Osteoblast (primary cell): Measurements from ENCODE around the gene MAN2B2. TPM values are rescaled to one million over a fixed set of nuclear protein-coding genes. Genes with fewer than 3 reads are reported as not detected.

ENCODE experiments used
- DNase-seq: peaks from one replicate; pipeline ENCODE4 v3.0.0; 2011; ENCODE audit warnings: low spot score, mixed read lengths; ENCODE audit not compliant: insufficient read length; ENCODE audit errors: missing footprints
- H2AFZ ChIP-seq: 2 replicates; pipeline ENCODE4 v1.6.0; 2011; ENCODE audit warnings: mild to moderate bottlenecking, low read length
- H3K27ac ChIP-seq: 2 replicates; pipeline ENCODE4 v1.5.1; 2011; ENCODE audit warnings: mild to moderate bottlenecking, low read depth, low read length, moderate library complexity
- H3K27me3 ChIP-seq: 2 replicates; pipeline ENCODE4 v1.6.0; 2012; ENCODE audit warnings: mild to moderate bottlenecking, control low read depth, inconsistent platforms, low read length, moderate library complexity; ENCODE audit not compliant: insufficient read depth
- H3K36me3 ChIP-seq: 2 replicates; pipeline ENCODE4 v1.5.1; 2011; ENCODE audit warnings: mild to moderate bottlenecking, low read length, control low read depth, moderate library complexity; ENCODE audit not compliant: insufficient read depth
- H3K4me1 ChIP-seq: 2 replicates; pipeline ENCODE4 v1.5.1; 2011; ENCODE audit warnings: mild to moderate bottlenecking, low read length, control low read depth, moderate library complexity; ENCODE audit not compliant: insufficient read depth
- H3K4me2 ChIP-seq: 2 replicates; pipeline ENCODE4 v1.6.0; 2011; ENCODE audit warnings: mild to moderate bottlenecking, low read length; ENCODE audit not compliant: insufficient read depth
- H3K4me3 ChIP-seq: fragments of 200-600 bp; sonication (generic); 3 replicates; pipeline ENCODE4 v1.5.1; 2012; ENCODE audit warnings: mild to moderate bottlenecking, low read length, inconsistent platforms; ENCODE audit not compliant: insufficient read depth
- H3K79me2 ChIP-seq: 2 replicates; pipeline ENCODE4 v1.6.0; 2012; ENCODE audit warnings: mild to moderate bottlenecking, low read length, control low read depth, inconsistent platforms; ENCODE audit not compliant: insufficient read depth
- H3K9me3 ChIP-seq: 2 replicates; pipeline ENCODE4 v1.5.1; 2011; ENCODE audit warnings: low read depth, low read length, control low read depth
- H4K20me1 ChIP-seq: 2 replicates; pipeline ENCODE4 v1.6.0; 2012; ENCODE audit warnings: mild to moderate bottlenecking, low read length, control low read depth; ENCODE audit not compliant: insufficient read depth
- CTCF ChIP-seq: IDR thresholded peaks from 2 replicates; pipeline ENCODE4 v1.5.1; 2011; ENCODE audit warnings: mild to moderate bottlenecking, low read depth, low read length, moderate library complexity; ENCODE audit errors: extremely low read depth
- total RNA-seq: library from RNA; depleted of rRNA; stranded (reverse); fragments of >200 nt; gene quantifications from 2 replicates; pipeline ENCODE4 v1.2.3, GENCODE V29; 2012

Gene MAN2B2
- total RNA-seq, 1 donor: 28.2 TPM

DNA sequence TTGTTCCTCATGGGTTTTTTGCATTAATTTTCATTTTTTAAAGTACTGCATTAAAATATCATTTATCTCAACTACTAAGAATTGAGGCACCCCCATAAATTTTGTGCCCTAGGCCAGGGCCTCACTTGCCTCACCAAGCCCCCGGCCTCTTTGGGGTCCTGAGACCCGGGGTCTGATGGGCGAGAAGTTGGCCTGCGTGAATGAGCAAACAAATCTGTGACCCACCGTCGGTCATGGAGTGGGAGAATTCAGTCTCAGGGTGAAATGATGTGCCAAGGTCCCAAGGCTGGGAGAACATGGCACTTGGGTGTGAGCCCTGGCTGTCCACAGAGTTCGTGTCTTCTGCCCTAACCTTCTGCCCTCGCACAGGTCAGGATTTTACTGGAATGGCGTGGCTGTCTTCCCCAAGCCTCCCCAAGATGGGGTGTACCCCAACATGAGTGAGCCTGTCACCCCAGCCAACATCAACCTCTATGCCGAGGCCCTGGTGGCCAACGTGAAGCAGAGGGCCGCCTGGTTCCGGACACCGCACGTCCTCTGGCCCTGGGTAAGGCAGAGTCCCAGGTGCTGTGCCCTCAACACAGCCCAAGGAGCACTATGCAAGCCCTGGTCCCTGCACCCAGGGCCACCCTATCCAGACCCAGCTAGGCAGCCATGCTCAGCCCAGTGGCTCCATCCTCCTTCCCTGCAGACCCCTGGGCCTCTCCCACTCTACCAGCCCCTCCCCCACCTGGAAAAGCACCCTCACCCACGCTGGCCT lies 18.0 kb downstream of the MAN2B2 start:
- Histone ChIP-seq H4K20me1 (no peaks in the 10 kb centered on the region), H3K4me1 (no peaks in the 10 kb centered on the region), H3K27ac (no peak overlapping the region), H3K4me2 (no peak overlapping the region), H3K79me2 (no peaks in the 10 kb centered on the region), H3K36me3 (no peaks in the 10 kb centered on the region), H3K4me3 (no peak overlapping the region), H3K9me3 (no peaks in the 10 kb centered on the region), H3K27me3 (no peaks in the 10 kb centered on the region), H2AFZ (no peak overlapping the region)
- TF ChIP-seq CTCF: no peak
- peak; percentile 74 for DNase-seq

- peak; percentile 59 for DNase-seq
- no peak overlapping the region for H3K4me2 ChIP-seq
- H3K9me3 ChIP-seq: no peaks in the 10 kb centered on the region
- H2AFZ ChIP-seq: no peak overlapping the region
- no peaks in the 10 kb centered on the region for H3K36me3 ChIP-seq
- H3K4me3 ChIP-seq: no peak overlapping the region
- no peak overlapping the region for H3K27ac ChIP-seq
- no peaks in the 10 kb centered on the region for H3K79me2 ChIP-seq
- H3K4me1 ChIP-seq: no peaks in the 10 kb centered on the region
- H4K20me1 ChIP-seq: no peaks in the 10 kb centered on the region
- TF ChIP-seq CTCF: no peak
- H3K27me3 ChIP-seq: no peaks in the 10 kb centered on the region
Measured at GRCh38 chr4:6594341-6594740, 19.4 kb downstream of the MAN2B2 start.

DNA sequence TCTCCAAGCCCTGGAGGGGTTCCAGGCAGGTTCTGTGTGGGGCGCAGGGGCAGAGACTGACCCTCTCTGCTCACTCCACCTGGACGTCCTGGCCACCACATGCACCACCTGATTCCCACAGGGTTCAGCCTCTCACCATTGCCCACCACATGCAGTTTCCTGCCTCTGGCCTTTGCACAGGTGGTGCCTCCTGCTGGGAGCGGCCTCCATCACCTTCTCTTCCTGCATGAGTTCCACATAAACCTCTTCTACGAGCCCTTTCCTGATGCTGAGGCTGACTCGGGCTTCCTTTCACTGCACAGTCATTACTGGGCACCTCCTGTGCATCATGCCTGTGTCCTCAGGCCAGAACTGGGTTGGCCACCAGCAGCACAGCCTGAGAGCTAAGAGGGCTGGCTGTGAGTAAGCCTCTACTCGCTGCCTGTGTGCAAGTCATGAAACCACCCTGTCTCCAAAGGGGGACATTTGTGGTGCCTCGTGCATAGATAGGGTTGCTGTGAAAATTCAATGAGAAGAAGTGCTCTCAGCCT lies 19.9 kb downstream of the MAN2B2 start:
- no peaks in the 10 kb centered on the region for H3K27me3 ChIP-seq
- no peak overlapping the region for H2AFZ ChIP-seq
- no peaks in the 10 kb centered on the region for H3K4me1 ChIP-seq
- DNase-seq: peak; percentile 76
- no peaks in the 10 kb centered on the region for H3K36me3 ChIP-seq
- H3K4me3 ChIP-seq: no peak overlapping the region
- no peak overlapping the region for H3K27ac ChIP-seq
- no peak for TF ChIP-seq CTCF
- H3K9me3 ChIP-seq: no peaks in the 10 kb centered on the region
- H3K4me2 ChIP-seq: no peak overlapping the region
- no peaks in the 10 kb centered on the region for H3K79me2 ChIP-seq
- no peaks in the 10 kb centered on the region for H4K20me1 ChIP-seq

GRCh38 chr4:6595897-6596537 lies 21.0 kb downstream of the MAN2B2 start:
- Histone ChIP-seq H3K27me3 (no peaks in the 10 kb centered on the region), H3K36me3 (peaks cover 6% of the 10 kb centered on the region), H3K79me2 (no peaks in the 10 kb centered on the region), H3K4me1 (no peaks in the 10 kb centered on the region), H4K20me1 (no peaks in the 10 kb centered on the region), H3K4me3 (no peak overlapping the region), H2AFZ (no peak overlapping the region), H3K27ac (no peak overlapping the region), H3K4me2 (no peak overlapping the region), H3K9me3 (no peaks in the 10 kb centered on the region)
- DNase-seq: peak; percentile 5
- no peak for TF ChIP-seq CTCF
